HepG2 (cell line): Measurements from ENCODE around the gene PYDC2. TPM values are rescaled to one million over a fixed set of nuclear protein-coding genes. Genes with fewer than 3 reads are reported as not detected.

Source experiments
- ATAC-seq: fragments of 200-7000 bp; cut with Tn5 transposase; 3 replicates; pipeline ENCODE4 v1.9.1; 2020; ENCODE audit warnings: mild to moderate bottlenecking, moderate library complexity
- BruUV-seq: library from RNA; stranded (reverse); fragments of 400-500 nt; replicated peaks from 2 replicates; lab custom pipeline; 2021; lab: Mats Ljungman, UMichigan
- CTCF ChIA-PET: fragments of 300-600 bp; formaldehyde crosslinking; extraction: SDS; loops from one replicate; lab custom pipeline; 2021; ENCODE audit warnings: low total read pairs, inconsistent platforms, low intra/inter-chr PET ratio; lab: Yijun Ruan, JAX
- POLR2A ChIA-PET: fragments of 350-600 bp; sonication (Branson Sonifier 250); formaldehyde crosslinking; loops from one replicate; lab custom pipeline; 2020; ENCODE audit warnings: antibody characterized with exemption, inconsistent platforms; lab: Yijun Ruan, JAX
- DNase-seq: peaks from one replicate; pipeline ENCODE4 v3.0.0-alpha.2; 2015; ENCODE audit warnings: low spot score
- FAIRE-seq: peaks from 3 replicates; lab custom pipeline; 2011; peaks lifted over from hg19 to GRCh38; lab: Jason Lieb, UNC
- H2AFZ ChIP-seq: one replicate; pipeline ENCODE4 v1.6.1; 2011; ENCODE audit warnings: low read length, inconsistent platforms
- H3K27ac ChIP-seq: fragments of 300-600 bp; 3 replicates; pipeline ENCODE4 v1.8.0; 2011; ENCODE audit warnings: mixed run types, mild to moderate bottlenecking, mixed read lengths, low read length, inconsistent platforms; ENCODE audit not compliant: insufficient read depth; ENCODE audit errors: extremely low read length
- H3K27me3 ChIP-seq, 2 experiments: fragments of 200-600 bp in 1 of 2; 2 replicates in 1 of 2; 3 replicates in 1 of 2; pipeline versions ENCODE4 v1.6.0 to v1.8.0; 2011; ENCODE audit warnings: low read length in 2 of 2, mild to moderate bottlenecking in 2 of 2, moderate library complexity in 2 of 2, inconsistent platforms in 1 of 2; ENCODE audit not compliant: insufficient read depth in 2 of 2, control insufficient read depth in 1 of 2
- H3K36me3 ChIP-seq, 2 experiments: fragments of 200-600 bp in 1 of 2; replicated peaks in 1 of 2; 2 replicates in 1 of 2; 3 replicates in 1 of 2; pipeline versions ENCODE4 v1.5.1 to v1.8.0; 2011; ENCODE audit warnings: low read length in 2 of 2, inconsistent platforms in 1 of 2; ENCODE audit not compliant: insufficient read depth in 2 of 2, control insufficient read depth in 1 of 2
- H3K4me1 ChIP-seq: 2 replicates; pipeline ENCODE4 v1.5.1; 2012; ENCODE audit warnings: low read length, inconsistent platforms; ENCODE audit not compliant: insufficient read depth
- H3K4me2 ChIP-seq: 2 replicates; pipeline ENCODE4 v1.6.0; 2011; ENCODE audit warnings: low read depth, low read length, inconsistent platforms
- H3K4me3 ChIP-seq, 3 experiments: fragments of 200-600 bp in 1 of 3; sonication (generic), shearing (Covaris generic) in 1 of 3; replicated peaks in 1 of 3; 2 replicates each; pipeline ENCODE4 v1.5.1; 2011 to 2016; ENCODE audit warnings: low read length in 3 of 3, inconsistent platforms in 2 of 3, low read depth in 2 of 3, mild to moderate bottlenecking in 2 of 3, control low read depth in 1 of 3, mixed read lengths in 1 of 3; ENCODE audit not compliant: insufficient read depth in 1 of 3
- H3K79me2 ChIP-seq: one replicate; pipeline ENCODE4 v1.6.1; 2011; ENCODE audit warnings: low read length, inconsistent platforms; ENCODE audit not compliant: insufficient read depth
- H3K9ac ChIP-seq: 2 replicates; pipeline ENCODE4 v1.6.0; 2011; ENCODE audit warnings: mild to moderate bottlenecking, low read depth, low read length, inconsistent platforms; ENCODE audit not compliant: insufficient read depth
- H3K9me3 ChIP-seq: 2 replicates; pipeline ENCODE4 v1.5.1; 2012; ENCODE audit warnings: mild to moderate bottlenecking, low read length
- H4K20me1 ChIP-seq: 2 replicates; pipeline ENCODE4 v1.6.0; 2011; ENCODE audit warnings: inconsistent platforms, mild to moderate bottlenecking, low read length, moderate library complexity; ENCODE audit not compliant: insufficient read depth
- CENPT ChIP-seq: sonication (generic); formaldehyde crosslinking; IDR thresholded peaks from 2 replicates; pipeline ENCODE4 v1.8.0; 2022; ENCODE audit warnings: low read depth, mild to moderate bottlenecking, moderate library complexity, missing genetic modification reagents
- CHD2 ChIP-seq: IDR thresholded peaks from 2 replicates; pipeline ENCODE4 v1.6.1; 2011; ENCODE audit warnings: low read depth, low read length, improper control_type of control experiment
- ERF ChIP-seq: IDR thresholded peaks from 2 replicates; pipeline ENCODE4 v1.6.1; 2018; ENCODE audit warnings: missing biosample characterization, missing genetic modification reagents
- FLYWCH1 ChIP-seq: sonication (generic); formaldehyde crosslinking; IDR thresholded peaks from 2 replicates; pipeline ENCODE4 v1.8.1; 2023; ENCODE audit warnings: mild to moderate bottlenecking, missing genetic modification reagents
- IRF9 ChIP-seq: sonication (generic); formaldehyde crosslinking; IDR thresholded peaks from 2 replicates; pipeline ENCODE4 v1.8.0; 2022; ENCODE audit warnings: missing genetic modification reagents, mild to moderate bottlenecking, borderline replicate concordance
- NCOR1 ChIP-seq: fragments of 200-600 bp; sonication (generic); IDR thresholded peaks from 2 replicates; pipeline ENCODE4 v1.7.0; 2017; ENCODE audit warnings: antibody characterized with exemption, low read length, borderline replicate concordance
- NFE2L1 ChIP-seq: sonication (generic); formaldehyde crosslinking; IDR thresholded peaks from 2 replicates; pipeline ENCODE4 v1.4.0; 2020; ENCODE audit warnings: missing genetic modification reagents, mild to moderate bottlenecking, borderline replicate concordance
- PAF1 ChIP-seq: IDR thresholded peaks from 2 replicates; pipeline ENCODE4 v1.6.1; 2016; ENCODE audit warnings: missing genetic modification reagents, missing compliant biosample characterization
- RNF2 ChIP-seq: fragments of 450-650 bp; conservative IDR thresholded peaks from 2 replicates; pipeline ENCODE4 v1.6.1; 2016; ENCODE audit warnings: low read depth
- SNAPC2 ChIP-seq: sonication (generic); formaldehyde crosslinking; IDR thresholded peaks from 2 replicates; pipeline ENCODE4 v1.8.1; 2022; ENCODE audit warnings: mild to moderate bottlenecking, missing genetic modification reagents
- TBP ChIP-seq: sonication (generic); formaldehyde crosslinking; IDR thresholded peaks from 2 replicates; pipeline ENCODE4 v1.5.0; 2020; ENCODE audit warnings: missing genetic modification reagents
- TFDP2 ChIP-seq: sonication (generic); formaldehyde crosslinking; IDR thresholded peaks from 2 replicates; pipeline ENCODE4 v1.4.0; 2020; ENCODE audit warnings: missing genetic modification reagents
- ZBTB43 ChIP-seq: sonication (generic); formaldehyde crosslinking; conservative IDR thresholded peaks from 2 replicates; pipeline ENCODE4 v1.4.0; 2020; ENCODE audit warnings: missing genetic modification reagents
- ZMYM4 ChIP-seq: sonication (generic); formaldehyde crosslinking; IDR thresholded peaks from 2 replicates; pipeline ENCODE4 v1.8.1; 2023; ENCODE audit warnings: mild to moderate bottlenecking, missing genetic modification reagents
- WGBS: methylation state at CpG from one replicate; pipeline ENCODE4 v1.1.6; 2017; ENCODE audit warnings: low lambda C conversion rate; 5-methylcytosine and 5-hydroxymethylcytosine counted together
- in situ Hi-C: cut with HindIII; loops from 2 replicates; pipeline ENCODE4 v1.10.0; 2017; ENCODE audit warnings: low pct_unique_long_range_greater_than_20kb; ENCODE audit not compliant: extremely low pct_ligation_motif_present
- intact Hi-C: fragments of 100-400 bp; cut with micrococcal nuclease; formaldehyde crosslinking; loops from one replicate; pipeline ENCODE4 v1.10.0; 2022; ENCODE audit not compliant: unreplicated experiment
- polyA plus RNA-seq, 8 experiments: library from polyadenylated mRNA; depleted of rRNA in 3 of 8; stranded (reverse) in 7 of 8; unstranded in 1 of 8; fragments of >200 nt; fragmentation: Illumina TruSeq in 4 of 8; extraction: Trizol in 4 of 8; gene quantifications; 2 replicates each; pipeline versions ENCODE4 v1.2.1 to v1.2.3, GENCODE V29; 2011 to 2016; ENCODE audit warnings: low read depth in 4 of 8, missing spikeins in 1 of 8, mixed read lengths in 1 of 8; ENCODE audit not compliant: insufficient read depth in 1 of 8
- total RNA-seq, 5 experiments: library from RNA; depleted of rRNA; stranded (reverse); fragments of >200 nt; fragmentation: Illumina TruSeq; extraction: Trizol; gene quantifications; 2 replicates each; pipeline ENCODE4 v1.2.3, GENCODE V29; 2016; ENCODE audit warnings: low read depth in 1 of 5

PYDC2 gene
- total and polyA plus RNA-seq, 2 of the 13 experiments (the other 11 are each of a cell fraction or from before 2014, with no cell fraction given) = not detected

- POLR2A ChIA-PET = no interaction called here
- Histone ChIP-seq H3K9me3 (no peaks in the 10 kb centered on the region), H3K27me3 (no peaks in the 10 kb centered on the region), H3K36me3 (no peaks in the 10 kb centered on the region), H2AFZ (no peak overlapping the region), H3K4me2 (no peak overlapping the region), H3K79me2 (no peaks in the 10 kb centered on the region), H4K20me1 (no peaks in the 10 kb centered on the region), H3K4me3 (no peak overlapping the region), H3K27ac (no peak overlapping the region), H3K4me1 (peaks cover 2% of the 10 kb centered on the region), H3K9ac (no peak overlapping the region)
- FAIRE-seq (no peak), DNase-seq (no peak), ATAC-seq (no peak)
- in situ Hi-C loops (no loop called here), intact Hi-C loops (no loop called here)
- BruUV-seq = no TSS peak
- CTCF ChIA-PET = no interaction called here
- 38% methylated on average over 3 of the region's 3 CpGs for WGBS
- TF ChIP-seq NFE2L1 = no peak
- TF ChIP-seq CENPT (CRISPR knock-in tag) = no peak
- no peak for TF ChIP-seq TBP (CRISPR knock-in tag)
- no peak for TF ChIP-seq IRF9 (CRISPR knock-in tag)
- TF ChIP-seq ERF = no peak
- no peak for TF ChIP-seq SNAPC2 (CRISPR knock-in tag)
- no peak for TF ChIP-seq FLYWCH1
Observed at GRCh38 chr3:191424881-191425280, 36.1 kb upstream of the PYDC2 start.

GRCh38 chr3:191425322-191425734, 35.6 kb upstream of the PYDC2 start:
- Histone ChIP-seq H3K4me2 (no peak overlapping the region), H3K4me1 (peaks cover 6% of the 10 kb centered on the region), H3K4me3 (no peak overlapping the region), H3K79me2 (no peaks in the 10 kb centered on the region), H3K27me3 (no peaks in the 10 kb centered on the region), H3K9me3 (no peaks in the 10 kb centered on the region), H3K27ac (no peak overlapping the region), H3K36me3 (no peaks in the 10 kb centered on the region), H2AFZ (no peak overlapping the region), H3K9ac (no peak overlapping the region), H4K20me1 (no peaks in the 10 kb centered on the region)
- intact Hi-C loops = no loop called here
- POLR2A ChIA-PET = no interaction called here
- no peak for DNase-seq
- in situ Hi-C loops = no loop called here
- FAIRE-seq = no peak
- no peak for ATAC-seq
- WGBS = 58% methylated on average over 11 of the region's 11 CpGs
- BruUV-seq = no TSS peak
- CTCF ChIA-PET = no interaction called here
- TF ChIP-seq ZBTB43 (CRISPR knock-in tag) = no peak
- no peak for TF ChIP-seq TFDP2 (CRISPR knock-in tag)
- TF ChIP-seq CHD2 = peak; percentile 33; the same call in 1 of the 2 replicates
- TF ChIP-seq PAF1 (CRISPR knock-in tag) = no peak
- TF ChIP-seq ZMYM4 (CRISPR knock-in tag) = no peak
- TF ChIP-seq RNF2 = no peak
- TF ChIP-seq NCOR1 = no peak
